H1 (cell line): ENCODE data around the gene IFT122. TPM values are rescaled to one million over a fixed set of nuclear protein-coding genes. Genes with fewer than 3 reads are reported as not detected.

ENCODE experiments used
- CTCF ChIA-PET: fragments of 300-600 bp; sonication (Branson Sonifier 250); formaldehyde crosslinking; loops from one replicate; lab custom pipeline; 2021; ENCODE audit not compliant: partially characterized antibody; lab: Charles Lee
- POLR2A ChIA-PET: fragments of 300-600 bp; sonication (Branson Sonifier 250); formaldehyde crosslinking; loops from one replicate; lab custom pipeline; 2021; ENCODE audit warnings: inconsistent platforms; ENCODE audit not compliant: partially characterized antibody; lab: Charles Lee
- DNase-seq, 2 experiments: peaks; one replicate each; pipeline versions ENCODE4 v3.0.0 to v3.0.0-alpha.2; 2010 to 2022; ENCODE audit warnings: low spot score in 2 of 2, low read depth in 1 of 2, mixed read lengths in 1 of 2
- FAIRE-seq: peaks from 2 replicates; lab custom pipeline; 2011; peaks lifted over from hg19 to GRCh38; lab: Jason Lieb, UNC
- H2AFZ ChIP-seq: 2 replicates; pipeline ENCODE4 v1.8.1; 2012; ENCODE audit warnings: low read length, inconsistent platforms
- H2AK5ac ChIP-seq: 2 replicates; pipeline ENCODE4 v1.6.1; 2013; ENCODE audit warnings: low read depth, low read length
- H2BK120ac ChIP-seq: replicated peaks from 2 replicates; pipeline ENCODE3; 2013; ENCODE audit warnings: low read depth, low read length, inconsistent platforms
- H2BK12ac ChIP-seq: 2 replicates; pipeline ENCODE4 v1.6.1; 2013; ENCODE audit warnings: low read depth, low read length
- H2BK15ac ChIP-seq: 2 replicates; pipeline ENCODE4 v1.6.1; 2013; ENCODE audit warnings: low read length
- H2BK20ac ChIP-seq: 2 replicates; pipeline ENCODE4 v1.6.1; 2013; ENCODE audit warnings: low read length
- H2BK5ac ChIP-seq: 2 replicates; pipeline ENCODE4 v1.6.1; 2013; ENCODE audit warnings: low read depth, low read length
- H3K14ac ChIP-seq: 2 replicates; pipeline ENCODE4 v1.6.1; 2013; ENCODE audit warnings: inconsistent platforms; ENCODE audit not compliant: insufficient read length
- H3K18ac ChIP-seq: 2 replicates; pipeline ENCODE4 v1.6.1; 2013; ENCODE audit warnings: low read length; ENCODE audit errors: extremely low read depth
- H3K23ac ChIP-seq: 2 replicates; pipeline ENCODE4 v1.6.1; 2013; ENCODE audit warnings: inconsistent platforms; ENCODE audit not compliant: insufficient read length
- H3K23me2 ChIP-seq: 2 replicates; pipeline ENCODE4 v1.6.1; 2013; ENCODE audit warnings: low read depth, low read length
- H3K27ac ChIP-seq: 2 replicates; pipeline ENCODE4 v1.6.1; 2011; ENCODE audit warnings: low read depth, low read length, inconsistent platforms
- H3K27me3 ChIP-seq, 4 experiments: replicated peaks in 1 of 4; 1 replicate in 1 of 4; 2 replicates in 3 of 4; pipeline versions ENCODE4 v1.6.1 to v1.8.1; 2011 to 2013; ENCODE audit warnings: low read length in 3 of 4, mild to moderate bottlenecking in 3 of 4, inconsistent platforms in 2 of 4, mixed read lengths in 2 of 4, moderate library complexity in 1 of 4; ENCODE audit not compliant: control insufficient read depth in 3 of 4, insufficient read depth in 3 of 4; ENCODE audit errors: extremely low read depth in 1 of 4
- H3K36me3 ChIP-seq, 4 experiments: 2 replicates each; pipeline versions ENCODE4 v1.6.1 to v1.8.1; 2011 to 2013; ENCODE audit warnings: mild to moderate bottlenecking in 4 of 4, low read length in 3 of 4, moderate library complexity in 2 of 4, control low read depth in 1 of 4, inconsistent platforms in 1 of 4; ENCODE audit not compliant: insufficient read depth in 4 of 4, control insufficient read depth in 2 of 4
- H3K4ac ChIP-seq: replicated peaks from 2 replicates; pipeline ENCODE3; 2013; ENCODE audit warnings: low read length, low read depth, mixed read lengths, inconsistent platforms; ENCODE audit not compliant: insufficient read length
- H3K4me1 ChIP-seq, 4 experiments: replicated peaks in 1 of 4; 1 replicate in 1 of 4; 2 replicates in 3 of 4; pipeline versions ENCODE4 v1.6.1 to v1.8.1; 2011 to 2013; ENCODE audit warnings: low read length in 3 of 4, inconsistent platforms in 2 of 4, mixed read lengths in 1 of 4; ENCODE audit not compliant: insufficient read depth in 4 of 4, control insufficient read depth in 3 of 4
- H3K4me2 ChIP-seq, 2 experiments: 2 replicates each; pipeline versions ENCODE4 v1.6.1 to v1.8.1; 2011 to 2013; ENCODE audit warnings: low read depth in 2 of 2, low read length in 2 of 2, control low read depth in 1 of 2, inconsistent platforms in 1 of 2, mild to moderate bottlenecking in 1 of 2; ENCODE audit not compliant: insufficient read depth in 1 of 2
- H3K4me3 ChIP-seq, 4 experiments: fragments of 200-600, 300-600 bp in 1 of 4; sonication (generic), shearing (Covaris generic), sonication (Bioruptor Twin) in 1 of 4; 2 replicates each; pipeline versions ENCODE4 v1.5.1 to v1.8.1; 2011 to 2016; ENCODE audit warnings: low read length in 4 of 4, low read depth in 3 of 4, control low read depth in 2 of 4, inconsistent platforms in 2 of 4, mild to moderate bottlenecking in 2 of 4, mixed read lengths in 1 of 4, moderate library complexity in 1 of 4; ENCODE audit not compliant: insufficient read depth in 2 of 4; ENCODE audit errors: extremely low read depth in 1 of 4
- H3K56ac ChIP-seq: replicated peaks from 2 replicates; pipeline ENCODE3; 2013; ENCODE audit warnings: low read depth, mild to moderate bottlenecking, mixed read lengths, low read length, inconsistent platforms; ENCODE audit not compliant: insufficient read length
- H3K79me1 ChIP-seq: 2 replicates; pipeline ENCODE4 v1.6.1; 2013; ENCODE audit warnings: low read depth, low read length, control low read depth
- H3K79me2 ChIP-seq, 2 experiments: 2 replicates each; pipeline versions ENCODE4 v1.6.1 to v1.8.1; 2012 to 2013; ENCODE audit warnings: low read length in 2 of 2, mild to moderate bottlenecking in 2 of 2, inconsistent platforms in 1 of 2; ENCODE audit not compliant: insufficient read depth in 2 of 2, control insufficient read depth in 1 of 2
- H3K9ac ChIP-seq, 4 experiments: replicated peaks in 1 of 4; 1 replicate in 1 of 4; 2 replicates in 3 of 4; pipeline versions ENCODE4 v1.6.1 to v1.8.1; 2011 to 2013; ENCODE audit warnings: low read depth in 3 of 4, low read length in 3 of 4, control low read depth in 2 of 4, mild to moderate bottlenecking in 2 of 4, moderate library complexity in 2 of 4, inconsistent platforms in 1 of 4; ENCODE audit errors: extremely low read depth in 1 of 4
- H3K9me3 ChIP-seq, 2 experiments: 2 replicates each; pipeline versions ENCODE4 v1.6.1 to v1.8.1; 2012 to 2013; ENCODE audit warnings: mild to moderate bottlenecking in 2 of 2, moderate library complexity in 2 of 2, control low read depth in 1 of 2, inconsistent platforms in 1 of 2, low read depth in 1 of 2, low read length in 1 of 2, mixed read lengths in 1 of 2; ENCODE audit not compliant: insufficient read depth in 2 of 2
- H4K20me1 ChIP-seq, 2 experiments: replicated peaks in 1 of 2; 2 replicates each; pipeline versions ENCODE3 to v1.8.1; 2011 to 2013; ENCODE audit warnings: inconsistent platforms in 2 of 2, low read length in 2 of 2, mild to moderate bottlenecking in 1 of 2; ENCODE audit not compliant: insufficient read depth in 2 of 2, control insufficient read depth in 1 of 2
- H4K5ac ChIP-seq: 2 replicates; pipeline ENCODE4 v1.6.1; 2013; ENCODE audit warnings: low read length, low read depth, mixed read lengths, inconsistent platforms; ENCODE audit not compliant: insufficient read length
- H4K8ac ChIP-seq: 2 replicates; pipeline ENCODE4 v1.8.0; 2013; ENCODE audit warnings: mild to moderate bottlenecking, moderate library complexity, low read length, inconsistent platforms; ENCODE audit not compliant: insufficient read depth; ENCODE audit errors: extremely low read depth
- H4K91ac ChIP-seq: replicated peaks from 2 replicates; pipeline ENCODE3; 2013; ENCODE audit warnings: low read length, mixed read lengths, inconsistent platforms; ENCODE audit not compliant: insufficient read length
- FOSL1 ChIP-seq: IDR thresholded peaks from 2 replicates; pipeline ENCODE4 v1.6.1; 2011; ENCODE audit warnings: mild to moderate bottlenecking, low read depth, low read length, moderate library complexity; ENCODE audit not compliant: insufficient read depth
- POLR2AphosphoS5 ChIP-seq: IDR thresholded peaks from 2 replicates; pipeline ENCODE4 v1.6.1; 2011; ENCODE audit warnings: low read depth, low read length
- POU5F1 ChIP-seq: IDR thresholded peaks from 2 replicates; pipeline ENCODE4 v1.6.1; 2011; ENCODE audit warnings: low read depth, mild to moderate bottlenecking, low read length, moderate library complexity
- RXRA ChIP-seq: IDR thresholded peaks from 2 replicates; pipeline ENCODE4 v1.6.1; 2011; ENCODE audit warnings: low read depth, mild to moderate bottlenecking, low read length, moderate library complexity; ENCODE audit not compliant: insufficient read depth
- SIRT6 ChIP-seq: IDR thresholded peaks from one replicate; pipeline ENCODE4 v1.7.1; 2012; ENCODE audit warnings: low read length, inconsistent platforms
- SP2 ChIP-seq: IDR thresholded peaks from 2 replicates; pipeline ENCODE4 v1.6.1; 2012; ENCODE audit warnings: mild to moderate bottlenecking, low read length, inconsistent platforms
- TAF1 ChIP-seq: IDR thresholded peaks from 2 replicates; pipeline ENCODE4 v1.6.1; 2011; ENCODE audit warnings: mild to moderate bottlenecking, low read depth, low read length
- WGBS, 2 experiments: shearing (Covaris generic) in 1 of 2; methylation state at CpG; one replicate each; pipeline versions ENCODE4 v1.1.6 to v1.1.7; 2013 to 2015; ENCODE audit warnings: low lambda C conversion rate in 2 of 2, mixed read lengths in 2 of 2, inconsistent platforms in 1 of 2, low coverage in 1 of 2, missing lambda C conversion rate in 1 of 2; ENCODE audit not compliant: insufficient replicate concordance in 2 of 2, insufficient coverage in 1 of 2, insufficient read length in 1 of 2; ENCODE audit errors: extremely low coverage in 1 of 2, missing lambda C conversion rate in 1 of 2; 5-methylcytosine and 5-hydroxymethylcytosine counted together
- polyA plus RNA-seq, 7 experiments: library from polyadenylated mRNA; depleted of rRNA in 3 of 7; stranded (reverse) in 5 of 7; unstranded in 2 of 7; fragments of >200 nt in 5 of 7; fragments of 200-250 nt in 2 of 7; gene quantifications; 1 replicate in 5 of 7; 2 replicates in 1 of 7; 4 replicates in 1 of 7; pipeline versions ENCODE4 v1.2.1 to v1.2.3, GENCODE V29; 2011 to 2013; ENCODE audit warnings: missing spikeins in 2 of 7, mixed read lengths in 2 of 7
- total RNA-seq: library from RNA; stranded (reverse); fragmentation: NEBNext Ultra II Directional; extraction: Animal tissue kit (Norgen Biotek cat#: 25700); gene quantifications from 2 replicates; pipeline ENCODE4 v1.2.1, GENCODE V29; 2021

Gene IFT122
- total and polyA plus RNA-seq, 2 of the 8 experiments (the other 6 are each of a cell fraction or from before 2014, with no cell fraction given) = 23.7 to 25.1 TPM

GRCh38 chr3:129504471-129505100, 64.6 kb downstream of the IFT122 start:
- Histone ChIP-seq H2BK5ac (no peak overlapping the region), H3K27me3 (no peaks in the 10 kb centered on the region), H3K79me2 (no peaks in the 10 kb centered on the region), H2BK20ac (no peak overlapping the region), H2AK5ac (no peak overlapping the region), H3K23ac (no peak overlapping the region), H2BK120ac (no peak overlapping the region), H3K79me1 (no peaks in the 10 kb centered on the region), H3K4ac (no peak overlapping the region), H3K4me1 (no peaks in the 10 kb centered on the region), H3K23me2 (no peaks in the 10 kb centered on the region), H3K36me3 (peaks cover 3 to 23% (median 11%) of the 10 kb centered on the region in 4 experiments; a peak in 6 of 8 replicates), H3K9me3 (no peaks in the 10 kb centered on the region)
- ChIA-PET POLR2A (interaction anchor here (1.7 kb wide), 1 partner anchor 22 kb away, joined by 5 read pairs; no protein-coding TSS in a partner anchor), CTCF (interaction anchor here (5.7 kb wide), 1 partner anchor 13 kb away, joined by 41 read pairs; no protein-coding TSS in a partner anchor)
- no peak for TF ChIP-seq SIRT6
- TF ChIP-seq TAF1 = no peak
- no peak for TF ChIP-seq POU5F1
- no peak for TF ChIP-seq RXRA
- TF ChIP-seq POLR2AphosphoS5 = no peak
- no peak for TF ChIP-seq FOSL1
- TF ChIP-seq SP2 = no peak
- TF ChIP-seq, all 59 proteins: peak for 0
- H2BK12ac ChIP-seq = no peak overlapping the region
- no peak overlapping the region for H4K5ac ChIP-seq
- H4K20me1 ChIP-seq = peaks cover 0 to 5% of the 10 kb centered on the region in 2 experiments
- no peak overlapping the region for H2AFZ ChIP-seq
- no peak overlapping the region for H3K4me3 ChIP-seq
- H2BK15ac ChIP-seq = no peak overlapping the region
- H3K27ac ChIP-seq = no peak overlapping the region
- no peak overlapping the region for H3K56ac ChIP-seq
- no peak overlapping the region for H3K4me2 ChIP-seq
- H3K14ac ChIP-seq = no peak overlapping the region
- no peak overlapping the region for H3K9ac ChIP-seq
- H4K8ac ChIP-seq = no peak overlapping the region
- no peak overlapping the region for H4K91ac ChIP-seq
- DNase-seq (no peak), FAIRE-seq (no peak)
- whole genome bisulfite sequencing, 2 experiments = 82% methylated on average over 5 of the region's 5 CpGs; no CpG with 5 or more reads in 1 of the 2 experiments
- no peak overlapping the region for H3K18ac ChIP-seq
